ENCODE measurements around the gene FADS3.
"Not testable (repeated sequence)": the region's sequence is repeated elsewhere in the genome, so short reads cannot be mapped to it uniquely, and the experiment has no call there.

FADS3 gene

DNA sequence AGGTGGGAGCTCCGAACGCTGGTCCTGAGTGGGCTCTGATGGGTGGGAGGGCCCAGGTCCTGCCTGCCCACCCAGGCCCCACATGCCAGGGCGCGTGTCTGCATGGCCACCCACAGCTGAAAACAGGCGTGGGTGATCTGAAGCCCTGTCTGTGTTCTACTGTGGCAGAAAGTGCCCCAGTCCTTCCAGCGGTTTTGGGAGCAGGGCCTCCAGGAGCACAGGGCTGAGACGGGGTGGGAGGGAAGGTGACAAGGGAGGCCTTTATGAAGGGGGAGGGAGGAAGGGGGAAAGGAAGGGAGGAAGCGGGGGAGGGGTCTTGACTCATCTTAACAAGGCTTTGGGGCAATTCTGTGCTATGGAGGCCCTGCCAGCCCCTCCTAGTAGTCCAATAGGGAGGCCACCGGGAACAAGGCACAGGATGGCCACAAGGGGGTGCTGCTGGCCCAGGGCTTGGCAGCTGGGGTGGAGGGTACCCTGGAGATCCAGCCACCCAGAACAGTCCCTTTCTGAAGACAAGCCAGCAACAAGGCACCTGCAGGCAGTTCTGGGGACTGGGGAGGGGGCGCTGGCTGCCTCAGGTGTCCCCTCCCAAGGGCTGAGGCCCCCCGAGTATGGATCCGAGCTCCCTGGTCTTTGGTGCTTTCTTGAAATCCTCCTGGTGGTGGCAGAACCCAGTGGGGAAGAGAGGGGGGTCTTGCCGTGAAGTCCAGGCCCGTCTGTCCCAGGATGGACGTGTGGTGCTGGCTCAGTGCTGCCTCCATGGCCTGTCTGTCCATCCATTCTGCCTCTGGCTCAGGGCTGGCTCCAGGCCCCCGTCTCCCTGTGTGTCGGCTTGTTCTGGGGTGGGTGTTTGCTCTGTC, 6.3 kb upstream of the FADS3 start:
- peak; percentile 63 to 66 for DNase-seq

DNA sequence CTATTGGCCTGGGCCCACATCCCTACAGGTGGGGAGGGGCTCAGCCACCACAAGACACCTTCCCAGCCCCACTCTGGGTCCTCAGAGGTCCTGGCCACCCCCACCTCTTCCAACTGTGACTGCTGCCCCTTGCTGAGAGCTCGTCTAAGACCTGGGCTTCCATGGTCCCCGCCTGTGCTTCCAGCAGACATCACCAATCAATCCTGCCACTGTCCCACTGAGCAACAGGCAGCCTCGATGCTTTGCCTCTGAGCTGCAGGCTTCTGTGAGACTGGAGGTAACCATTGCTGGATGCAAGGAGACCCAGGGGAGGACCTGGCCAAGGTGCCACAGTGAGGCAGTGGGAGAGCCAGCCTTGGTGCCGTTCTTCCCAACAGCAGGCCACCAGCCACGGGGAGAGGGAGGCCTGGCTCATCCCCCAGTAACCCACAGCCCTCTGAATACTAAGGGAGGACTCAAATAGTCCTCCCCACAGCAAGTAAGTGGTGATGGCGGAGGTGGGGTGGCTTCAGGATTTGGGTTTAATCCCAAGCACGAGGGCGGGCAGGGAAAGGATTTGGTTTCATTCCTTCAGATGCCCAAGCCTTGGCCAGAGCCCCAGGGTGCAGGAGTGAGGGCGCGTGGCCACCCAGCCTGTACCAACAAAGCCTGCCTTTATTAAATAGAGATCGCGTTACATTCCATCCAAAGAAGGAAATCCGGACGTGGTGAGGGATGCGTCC, 5.5 kb upstream of the FADS3 start:
- no peak for DNase-seq

DNA sequence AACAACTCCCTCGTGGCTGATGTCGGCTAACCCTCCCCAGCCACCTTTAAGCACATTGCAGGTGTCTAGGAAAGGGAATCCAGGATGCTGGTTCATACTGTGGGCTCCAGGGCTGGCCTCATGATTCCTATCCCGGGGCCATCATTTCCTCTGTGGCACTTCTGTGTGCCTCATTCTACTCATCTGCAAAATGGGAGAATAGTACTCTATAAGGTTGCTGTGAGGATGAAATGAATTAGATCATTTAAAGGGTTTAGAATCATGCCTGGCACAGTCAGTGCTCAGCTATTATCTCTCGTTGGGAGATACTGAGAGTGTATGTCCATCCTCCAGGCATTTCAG, 4.3 kb upstream of the FADS3 start:
- no peak for DNase-seq

DNA sequence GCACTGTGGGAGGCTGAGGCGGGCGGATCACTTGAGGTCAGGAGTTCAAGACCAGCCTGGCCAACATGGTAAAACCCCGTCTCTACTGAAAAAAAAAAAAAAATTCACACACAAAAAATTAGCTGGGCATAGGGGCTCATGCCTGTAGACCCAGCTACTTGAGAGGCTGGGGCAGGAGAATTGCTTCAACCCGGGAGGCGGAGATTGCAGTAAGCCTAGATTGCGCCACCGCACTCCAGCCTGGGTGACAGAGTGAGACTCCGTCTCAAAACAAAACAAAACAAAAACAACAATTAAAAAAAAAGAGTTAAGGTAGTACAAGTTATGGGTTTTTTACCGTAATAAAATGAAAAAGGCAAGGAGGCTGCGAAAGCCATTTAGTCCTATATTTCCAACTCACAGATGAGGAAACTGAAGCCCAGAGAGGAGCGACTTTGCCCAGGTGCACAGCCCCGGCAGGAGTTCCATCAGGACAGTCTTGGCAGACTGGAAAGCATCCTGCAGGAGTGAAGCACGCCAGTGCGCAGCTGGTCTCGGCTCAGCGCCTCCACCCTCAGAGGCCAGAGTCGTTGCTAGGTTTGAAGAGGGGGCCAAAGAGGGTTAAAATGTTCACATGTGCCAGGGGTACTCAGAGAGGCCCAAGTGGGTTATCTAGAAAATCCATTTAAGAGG, 3.8 kb upstream of the FADS3 start:
- no peak for DNase-seq

DNA sequence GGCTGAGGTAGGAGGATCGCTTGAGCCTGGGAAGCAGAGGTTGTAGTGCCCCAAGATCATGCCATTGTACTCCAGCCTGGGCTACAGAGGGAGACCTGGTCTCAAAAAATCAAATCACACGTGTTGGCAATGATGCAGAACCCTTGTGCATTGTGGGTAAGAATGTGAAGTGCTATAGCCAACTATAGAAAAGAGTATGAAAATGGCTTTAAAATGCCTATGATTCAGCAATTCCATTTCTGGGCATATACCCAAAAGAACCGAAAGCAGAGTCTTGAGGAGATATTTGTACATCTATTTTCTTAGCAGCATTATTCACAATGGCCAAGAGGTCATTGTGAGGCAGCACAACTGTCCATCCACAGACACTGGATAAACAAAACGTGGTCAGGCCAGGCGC, 2.6 kb upstream of the FADS3 start:
- no peak for DNase-seq

DNA sequence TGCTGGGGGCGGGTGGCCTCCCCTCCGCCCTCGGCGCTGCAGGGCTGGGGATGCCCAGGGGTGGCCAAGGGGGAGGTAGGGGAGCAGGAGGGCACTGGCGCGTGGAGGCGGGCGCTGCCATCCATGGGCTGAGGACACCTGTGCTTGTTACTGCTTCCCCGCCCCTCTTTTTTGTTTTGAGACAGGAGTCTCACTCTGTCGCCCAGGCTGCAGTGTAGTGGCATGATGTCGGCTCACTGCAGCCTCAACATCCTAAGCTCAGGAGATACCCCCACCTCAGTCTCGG, 683 bp upstream of the FADS3 start:
- DNase-seq = no peak

DNA sequence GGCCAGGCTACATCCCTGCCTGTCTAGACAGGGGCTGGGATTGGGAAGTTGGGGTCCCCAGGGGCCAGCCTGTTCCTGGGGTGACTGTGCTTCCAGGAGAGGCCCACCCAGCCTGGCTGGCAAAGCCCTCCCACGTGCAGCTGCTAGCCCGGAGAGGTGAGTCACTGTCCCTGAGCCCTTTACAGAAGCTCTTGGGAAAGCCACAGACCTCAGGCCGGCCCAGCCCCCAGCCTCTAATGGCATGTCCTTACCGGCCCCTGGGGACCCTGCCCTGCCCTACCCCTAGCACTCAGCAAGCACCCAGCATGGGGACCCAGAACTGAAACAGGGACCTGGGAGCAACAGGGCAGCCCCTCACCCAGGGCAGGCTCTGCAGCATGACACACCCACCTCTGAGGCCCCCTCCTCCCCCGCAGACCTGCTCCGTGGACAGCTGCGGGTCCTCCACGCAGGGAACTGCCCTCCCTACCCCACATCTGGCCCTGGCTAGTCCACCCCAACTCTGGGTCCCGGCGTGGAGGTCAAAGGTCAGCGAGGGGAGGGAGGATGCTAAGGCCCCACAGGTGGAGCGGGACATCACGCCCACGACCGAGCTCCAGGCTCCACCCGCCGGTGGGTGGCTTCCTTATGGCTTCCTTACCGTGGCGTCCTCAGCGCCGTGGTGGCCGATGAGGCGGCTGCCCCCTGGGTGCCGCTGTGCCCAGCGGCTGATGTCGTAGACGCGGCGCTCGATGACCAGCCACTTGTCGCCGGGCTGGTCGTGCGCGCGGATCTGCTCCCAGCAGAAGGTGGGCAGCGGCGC, 615 bp downstream of the FADS3 start:
- peak in 1 of 2 experiments; percentile 37 for DNase-seq

DNA sequence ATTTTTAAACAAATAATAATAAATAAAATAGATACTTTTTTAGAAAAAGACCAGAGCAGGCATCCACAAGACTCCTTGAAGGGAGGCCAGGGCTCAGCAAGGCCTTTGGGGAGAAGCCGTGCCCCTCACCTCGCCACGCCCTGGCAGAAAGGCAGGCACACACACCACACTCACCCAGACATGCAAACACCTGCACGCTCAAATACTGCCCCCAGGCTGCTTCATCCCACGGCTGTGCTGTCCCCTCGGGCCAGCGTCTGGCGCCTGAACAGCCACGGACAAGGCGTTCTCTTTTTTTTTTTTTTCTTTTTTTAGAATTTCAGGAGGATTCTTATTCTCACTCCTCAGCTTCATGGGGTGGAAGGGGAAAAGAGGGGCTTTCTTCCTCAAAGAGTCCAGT, 1.5 kb downstream of the FADS3 start:
- DNase-seq = no peak

DNA sequence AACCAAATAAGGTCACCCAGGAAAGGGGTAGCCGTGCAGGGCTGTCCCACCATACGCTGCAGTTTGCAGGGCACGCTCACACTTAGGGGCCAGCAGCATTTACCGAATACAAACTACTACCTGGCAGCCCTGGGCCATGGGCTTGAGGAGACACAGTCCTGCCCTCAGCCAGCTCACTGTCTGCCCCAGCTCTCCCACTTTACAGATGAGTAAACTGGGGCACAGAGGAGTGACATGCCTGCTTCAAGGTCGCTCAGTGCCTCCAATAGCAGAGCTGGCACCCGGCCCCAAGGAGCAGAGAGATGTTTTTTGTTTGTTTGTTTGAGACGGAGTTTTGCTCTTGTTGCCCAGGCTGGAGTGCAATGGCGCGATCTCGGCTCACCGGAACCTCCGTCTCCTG, 2.8 kb downstream of the FADS3 start:
- no peak for DNase-seq

DNA sequence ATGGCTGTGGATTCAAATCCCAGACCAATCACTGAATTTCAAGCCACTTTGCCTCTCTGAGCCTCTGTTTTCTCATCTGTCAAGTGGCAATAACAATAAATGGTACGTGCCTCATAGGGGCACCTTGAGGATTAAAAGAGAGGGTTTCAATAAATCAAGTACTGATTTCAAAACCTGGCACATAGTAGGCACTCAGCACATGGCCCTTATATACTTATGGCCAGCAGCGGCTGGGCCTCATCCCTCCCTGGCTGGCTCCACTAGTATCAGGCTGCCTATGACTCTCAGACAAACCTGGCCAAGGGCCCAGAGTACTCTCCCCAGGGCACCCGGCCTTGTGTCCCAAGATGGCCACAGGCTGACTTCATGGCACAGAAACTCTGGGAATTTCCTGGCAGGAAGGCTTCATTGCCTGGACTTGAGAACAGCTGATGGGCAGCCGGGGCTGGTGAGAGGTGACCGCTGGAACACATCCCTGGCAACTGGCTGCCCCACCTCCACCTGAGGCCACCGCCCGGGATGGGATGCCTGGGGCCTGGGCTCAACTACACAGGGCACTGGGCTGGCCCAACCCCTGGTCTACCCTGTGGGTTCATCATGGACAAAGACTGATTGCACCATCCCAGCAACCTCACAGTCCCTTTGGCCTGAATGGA, 3.4 kb downstream of the FADS3 start:
- no peak for DNase-seq

DNA sequence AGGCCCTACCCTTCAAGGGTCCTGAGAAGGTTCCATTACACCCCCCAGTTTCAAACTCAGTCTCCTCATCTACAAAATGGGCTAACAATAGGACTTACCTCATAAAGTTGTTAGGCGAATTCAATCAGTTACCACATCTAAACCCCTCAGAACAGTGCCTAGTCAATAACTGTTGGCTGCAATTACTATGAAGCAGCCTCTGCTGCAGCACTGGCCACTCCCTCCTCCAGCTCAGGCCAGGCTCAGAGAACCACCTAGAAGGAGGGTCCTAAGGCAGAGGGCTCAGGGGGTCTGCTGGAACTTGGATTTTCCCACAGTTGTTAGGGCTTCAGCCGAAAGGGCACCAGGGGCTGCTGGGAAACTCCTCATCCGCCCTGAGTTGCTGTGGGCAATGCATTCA, 4.7 kb downstream of the FADS3 start:
- DNase-seq = no peak

DNA sequence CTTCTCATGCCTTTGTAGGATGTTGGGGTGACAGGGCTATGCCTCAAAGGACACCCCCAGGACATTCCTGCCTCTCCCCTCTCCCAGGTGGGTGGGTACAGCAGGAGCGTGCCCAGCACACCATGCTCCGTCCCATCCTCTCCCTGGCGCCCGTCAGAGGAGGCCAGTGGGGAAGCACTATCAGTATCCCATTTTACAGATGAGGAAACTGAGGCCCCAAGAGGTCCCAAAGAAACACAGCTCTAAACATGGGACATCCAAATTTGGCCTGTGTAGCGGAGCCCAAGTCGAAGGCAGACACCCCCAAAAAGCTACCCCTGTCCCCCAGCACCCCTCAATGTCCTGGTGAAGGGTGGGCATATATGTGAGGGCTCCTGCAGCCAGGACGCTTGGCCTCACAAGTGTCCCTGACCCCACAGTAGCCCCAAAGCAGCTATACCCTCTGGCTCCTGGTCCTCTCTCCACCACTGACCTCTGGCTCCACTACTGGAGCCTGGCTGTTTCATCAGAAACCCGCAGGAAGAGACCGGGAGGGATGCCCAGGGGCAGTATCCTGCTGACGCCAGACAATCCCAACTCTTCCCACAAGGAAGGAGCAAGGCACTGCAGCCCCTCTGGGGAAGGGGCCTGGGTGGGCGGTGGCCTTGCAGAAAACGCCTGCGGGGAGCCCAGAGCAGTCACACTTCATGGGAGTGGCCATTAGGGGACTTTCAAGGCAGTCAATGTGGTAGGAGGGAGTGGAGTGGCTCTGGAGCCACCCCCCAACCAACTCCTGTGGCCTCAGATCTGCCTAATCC, 5.4 kb downstream of the FADS3 start:
- no peak for DNase-seq

DNA sequence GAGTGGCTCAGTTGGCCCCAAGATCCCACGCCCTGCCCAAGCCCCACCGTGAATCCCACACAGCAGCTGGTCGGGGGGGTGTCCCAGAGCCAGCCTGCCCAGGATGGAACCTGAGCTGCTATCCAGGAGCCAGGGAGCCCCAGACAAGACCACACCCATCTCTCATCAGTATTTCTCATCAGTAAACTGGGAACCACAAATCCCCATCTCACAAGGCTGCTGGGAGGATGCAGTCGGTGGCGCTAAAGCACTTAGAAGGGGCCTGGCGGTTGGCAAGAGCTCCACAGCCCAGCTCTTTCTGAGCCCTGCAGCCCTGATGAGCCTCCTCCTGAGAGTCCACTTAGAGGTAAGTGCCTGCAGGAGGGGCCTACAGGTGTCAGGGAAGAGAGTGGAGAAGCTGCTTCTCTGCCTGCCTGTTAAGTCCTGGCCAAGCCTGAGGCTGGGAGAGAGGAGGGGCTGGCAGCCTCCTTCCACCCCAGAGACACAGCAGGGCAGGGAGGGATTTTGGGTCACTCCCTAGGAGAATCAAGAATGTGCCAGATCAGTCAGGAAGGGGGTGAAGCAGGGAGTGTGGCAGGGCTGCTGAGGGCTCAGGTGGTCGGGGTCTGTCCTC, 6.1 kb downstream of the FADS3 start:
- no peak for DNase-seq

DNA sequence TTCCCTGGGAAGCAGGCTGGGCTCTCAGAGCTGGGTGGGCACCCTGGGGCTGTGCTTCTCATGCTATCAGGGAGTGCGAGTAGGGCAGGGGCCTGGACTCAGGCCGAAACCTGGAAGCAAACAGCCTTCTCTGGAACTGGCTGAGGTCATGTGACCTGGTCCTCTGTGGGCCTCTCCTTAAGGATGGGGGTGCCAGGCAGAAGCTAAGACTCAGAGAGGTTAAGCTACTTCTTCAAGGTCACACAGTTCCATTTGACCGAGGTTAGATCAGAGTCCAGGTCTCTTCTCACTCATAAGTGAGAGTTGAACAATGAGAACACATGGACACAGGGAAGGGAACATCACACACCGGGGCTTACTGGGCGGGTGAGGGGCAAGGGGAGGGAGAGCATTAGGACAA, 7.4 kb downstream of the FADS3 start:
- no peak for DNase-seq

DNA sequence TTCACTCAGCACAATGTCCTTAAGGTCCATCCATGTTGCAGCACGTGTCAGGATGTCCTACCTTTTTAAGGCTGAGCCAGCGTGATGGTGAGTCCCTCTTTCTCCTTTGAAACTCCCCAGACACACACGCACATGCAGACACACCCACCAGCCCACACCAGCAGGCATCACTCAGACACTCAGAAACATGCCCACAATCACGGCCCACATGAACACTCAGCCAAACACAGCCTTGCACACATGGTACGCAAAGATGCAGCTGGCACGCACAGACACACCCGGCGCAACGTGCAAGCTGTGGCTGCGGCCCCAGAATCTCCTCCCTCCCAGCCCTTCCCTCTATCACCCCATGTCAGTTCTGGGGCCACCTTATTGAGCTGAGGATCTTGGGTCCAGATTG, 8.0 kb downstream of the FADS3 start:
- DNase-seq = no peak

DNA sequence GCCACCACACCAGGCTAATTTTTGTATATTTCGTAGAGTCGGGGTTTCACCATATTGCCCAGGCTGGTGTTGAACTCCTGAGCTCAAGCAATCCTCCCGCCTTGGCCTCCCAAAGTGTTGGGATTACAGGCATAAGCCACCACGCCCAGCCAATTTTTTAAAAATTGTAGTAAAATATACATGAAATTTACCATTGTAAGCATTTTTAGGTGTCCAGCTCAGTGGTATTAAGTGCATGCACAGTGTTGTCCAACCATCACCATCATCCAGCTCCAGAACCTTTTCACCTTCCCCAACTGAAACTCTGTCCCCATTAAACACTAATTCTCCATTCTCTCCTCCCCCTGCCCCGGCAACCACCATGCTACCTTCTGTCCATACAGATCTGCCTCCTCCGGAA, 8.5 kb downstream of the FADS3 start:
- no peak for DNase-seq

DNA sequence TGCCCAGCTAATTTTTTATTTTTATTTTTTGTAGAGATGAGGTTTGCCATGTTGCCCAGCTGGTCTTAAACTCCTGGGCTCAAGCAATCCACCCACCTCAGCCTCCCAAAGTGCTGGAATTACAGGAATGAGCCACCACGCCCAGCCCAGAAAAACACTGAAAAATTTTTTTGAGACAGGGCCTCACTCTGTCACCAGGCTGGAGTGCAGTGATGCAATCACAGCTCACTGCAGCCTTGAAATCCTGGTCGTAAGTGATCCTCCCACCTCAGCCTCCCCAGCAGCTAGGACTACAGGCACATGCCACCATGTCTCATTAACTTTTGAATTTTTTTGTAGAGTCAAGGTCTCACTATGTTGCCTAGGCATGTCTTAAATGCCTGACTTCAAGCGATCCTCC, 9.1 kb downstream of the FADS3 start:
- not testable (repeated sequence) for DNase-seq

DNA sequence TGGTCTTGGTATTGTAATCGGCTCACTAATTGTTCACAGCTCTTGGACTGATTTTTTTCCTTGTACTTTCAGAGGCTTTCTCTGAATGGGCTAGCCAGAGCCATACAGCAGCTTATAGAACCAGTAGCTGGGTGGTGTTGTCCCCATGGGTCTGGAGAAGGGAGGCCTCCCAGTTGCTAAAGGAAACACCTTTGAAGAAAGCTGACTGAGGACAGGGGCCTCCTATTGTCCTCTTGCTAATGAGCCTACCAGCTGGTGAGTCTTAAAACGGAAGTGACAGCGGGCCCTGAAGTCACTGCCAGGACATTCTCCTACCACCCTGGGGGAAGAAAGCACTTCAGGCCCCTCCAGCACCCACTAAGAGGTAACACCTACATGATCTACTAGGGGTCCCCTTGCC, 9.9 kb downstream of the FADS3 start:
- no peak for DNase-seq

DNA sequence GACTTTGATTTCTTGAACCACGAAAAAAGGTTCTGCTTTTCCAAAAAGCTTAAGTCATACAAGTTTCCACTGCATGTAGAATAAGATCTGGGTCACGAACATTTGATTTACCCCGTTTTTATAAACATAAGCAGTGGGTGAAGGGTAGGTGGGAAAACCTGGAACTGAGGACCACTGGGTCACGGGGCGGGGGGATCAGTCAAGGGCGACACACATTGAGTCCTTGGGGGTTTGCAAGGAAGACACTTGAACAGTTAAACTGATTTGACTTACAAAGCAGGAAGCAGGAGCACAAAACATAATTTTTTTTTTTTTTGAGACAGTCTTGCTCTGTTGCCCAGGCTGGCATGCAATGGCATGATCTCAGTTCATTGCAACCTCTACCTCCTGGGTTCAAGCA, 10.9 kb downstream of the FADS3 start:
- DNase-seq = no peak

DNA sequence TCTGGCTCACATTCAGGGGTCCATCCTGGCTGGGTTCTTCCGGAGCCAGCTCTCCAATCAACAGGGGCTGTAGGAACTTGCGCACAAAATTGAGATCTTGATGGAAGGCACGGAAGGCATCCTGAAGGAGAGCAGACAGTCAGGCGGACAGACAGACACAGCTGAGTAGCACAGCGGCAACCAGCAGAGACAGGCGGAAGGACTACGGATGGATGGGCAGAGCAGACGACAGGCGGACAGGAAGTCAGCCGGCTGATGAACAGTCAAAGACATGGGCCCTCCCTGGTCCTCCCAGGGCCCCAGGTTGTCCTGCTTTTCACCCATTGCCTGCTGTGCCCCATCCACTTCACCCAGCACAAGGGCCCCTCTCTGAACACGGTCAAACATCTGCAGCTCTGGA, 11.3 kb downstream of the FADS3 start:
- DNase-seq = no peak

DNA sequence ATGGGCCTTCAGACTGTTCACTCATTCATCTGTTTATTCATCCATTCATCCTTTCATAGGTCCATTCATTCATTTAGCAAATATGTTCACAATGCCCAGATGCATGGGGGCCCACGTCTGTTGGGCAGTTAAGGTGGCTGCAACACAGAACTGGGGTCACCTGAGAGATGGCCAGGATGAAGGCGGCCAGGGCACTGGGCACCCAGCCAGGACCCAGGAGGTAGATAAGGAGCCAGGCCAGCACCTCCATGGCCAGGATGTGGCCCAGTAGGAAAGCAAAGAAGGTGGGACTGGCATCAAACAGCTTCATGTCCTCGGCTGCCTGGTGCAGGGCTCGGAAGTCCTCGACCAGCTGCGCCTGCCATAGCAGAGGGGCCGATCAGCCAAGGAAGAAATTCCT, 12.2 kb downstream of the FADS3 start:
- DNase-seq = no peak

DNA sequence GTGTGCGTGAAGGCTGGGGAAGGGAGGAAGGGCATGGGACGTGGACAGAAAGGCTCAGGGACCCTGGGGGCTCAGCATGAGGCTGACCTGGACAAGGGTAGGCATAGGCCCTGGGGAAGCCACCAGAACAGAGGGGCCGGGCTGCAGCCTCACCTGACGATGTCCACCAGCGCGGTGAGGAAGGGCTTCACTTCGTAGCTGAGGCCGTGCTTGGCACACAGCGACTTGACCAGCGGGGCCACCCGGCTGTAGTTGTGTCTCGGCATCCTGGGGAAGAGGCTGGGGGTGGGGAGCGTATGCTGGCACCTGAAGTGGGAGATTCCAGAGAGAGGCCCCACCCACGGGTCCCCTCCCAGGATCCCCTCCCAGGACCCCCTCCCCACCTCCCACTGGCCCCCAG, 15.6 kb downstream of the FADS3 start:
- DNase-seq = no peak

Measured in SHP77 (cell line).